IMR-90 (cell line): ENCODE results near the gene COL20A1. TPM values are rescaled to one million over a fixed set of nuclear protein-coding genes. Genes with fewer than 3 reads are reported as not detected.

Source experiments
- ATAC-seq: fragments of 200-7000 bp; cut with Tn5 transposase; 2 replicates; pipeline ENCODE4 v1.9.1; 2020; ENCODE audit warnings: low read depth, mild to moderate bottlenecking, moderate library complexity
- BruUV-seq: library from RNA; stranded (reverse); fragments of 400-500 nt; replicated peaks from 2 replicates; lab custom pipeline; 2021; lab: Mats Ljungman, UMichigan
- CTCF ChIA-PET: fragments of 300-600 bp; formaldehyde crosslinking; extraction: SDS; loops from one replicate; lab custom pipeline; 2021; ENCODE audit warnings: antibody characterized with exemption; lab: Yijun Ruan, JAX
- POLR2A ChIA-PET: fragments of 300-600 bp; sonication (Branson Sonifier 250); formaldehyde crosslinking; loops from one replicate; lab custom pipeline; 2022; ENCODE audit warnings: antibody characterized with exemption; ENCODE audit not compliant: unreplicated experiment; lab: Charles Lee
- DNase-seq: peaks from one replicate; pipeline ENCODE4 v3.0.0; 2013
- H2AFZ ChIP-seq: replicated peaks from 2 replicates; pipeline ENCODE3; 2013; ENCODE audit warnings: low read length, mild to moderate bottlenecking; ENCODE audit not compliant: poor library complexity
- H2AK5ac ChIP-seq: 2 replicates; pipeline ENCODE4 v1.6.1; 2013; ENCODE audit warnings: low read depth, low read length, inconsistent platforms
- H2AK9ac ChIP-seq: replicated peaks from 2 replicates; pipeline ENCODE3; 2013; ENCODE audit warnings: mild to moderate bottlenecking, low read depth, low read length, moderate library complexity; ENCODE audit not compliant: poor library complexity
- H2BK120ac ChIP-seq: 2 replicates; pipeline ENCODE4 v1.6.1; 2013; ENCODE audit warnings: low read depth, low read length, inconsistent platforms
- H2BK15ac ChIP-seq: 3 replicates; pipeline ENCODE4 v1.6.1; 2013; ENCODE audit warnings: low read depth, low read length, inconsistent platforms
- H2BK20ac ChIP-seq: 2 replicates; pipeline ENCODE4 v1.6.1; 2013; ENCODE audit warnings: low read depth, mild to moderate bottlenecking, inconsistent platforms, low read length, moderate library complexity
- H2BK5ac ChIP-seq: 2 replicates; pipeline ENCODE4 v1.6.1; 2013; ENCODE audit warnings: mild to moderate bottlenecking, low read depth, low read length, inconsistent platforms; ENCODE audit not compliant: poor library complexity, severe bottlenecking
- H3K14ac ChIP-seq: replicated peaks from 2 replicates; pipeline ENCODE4 v1.6.1; 2013; ENCODE audit warnings: low read depth, low read length, inconsistent platforms
- H3K18ac ChIP-seq: 2 replicates; pipeline ENCODE4 v1.6.1; 2013; ENCODE audit warnings: low read depth, low read length, control low read depth
- H3K23ac ChIP-seq: 2 replicates; pipeline ENCODE4 v1.6.1; 2013; ENCODE audit warnings: low read depth, low read length, inconsistent platforms
- H3K27ac ChIP-seq: 2 replicates; pipeline ENCODE4 v1.5.1; 2013; ENCODE audit warnings: mild to moderate bottlenecking, control low read depth, low read length; ENCODE audit not compliant: insufficient read depth
- H3K27me3 ChIP-seq: 2 replicates; pipeline ENCODE4 v1.6.1; 2013; ENCODE audit warnings: low read length; ENCODE audit not compliant: control insufficient read depth, insufficient read depth
- H3K36me3 ChIP-seq: 2 replicates; pipeline ENCODE4 v1.6.1; 2013; ENCODE audit warnings: low read length, mixed read lengths; ENCODE audit not compliant: control insufficient read depth, insufficient read depth
- H3K4ac ChIP-seq: 2 replicates; pipeline ENCODE4 v1.6.1; 2013; ENCODE audit warnings: low read depth, low read length, inconsistent platforms
- H3K4me1 ChIP-seq: 2 replicates; pipeline ENCODE4 v1.6.1; 2013; ENCODE audit warnings: low read length, mixed read lengths; ENCODE audit not compliant: control insufficient read depth, insufficient read depth
- H3K4me2 ChIP-seq: 2 replicates; pipeline ENCODE4 v1.6.1; 2013; ENCODE audit warnings: low read depth, mild to moderate bottlenecking, control low read depth, low read length, moderate library complexity
- H3K4me3 ChIP-seq: 2 replicates; pipeline ENCODE4 v1.5.1; 2013; ENCODE audit warnings: low read depth, mild to moderate bottlenecking, control low read depth, low read length, moderate library complexity; ENCODE audit not compliant: insufficient read depth
- H3K56ac ChIP-seq: 2 replicates; pipeline ENCODE4 v1.6.1; 2013; ENCODE audit warnings: low read length, inconsistent platforms; ENCODE audit not compliant: insufficient read depth; ENCODE audit errors: extremely low read depth
- H3K79me1 ChIP-seq, 2 experiments: 2 replicates each; pipeline ENCODE4 v1.6.1; 2013; ENCODE audit warnings: low read length in 2 of 2, inconsistent platforms in 1 of 2, low read depth in 1 of 2
- H3K9ac ChIP-seq: 2 replicates; pipeline ENCODE4 v1.6.1; 2013; ENCODE audit warnings: low read depth, low read length, control low read depth
- H3K9me1 ChIP-seq: 2 replicates; pipeline ENCODE4 v1.6.1; 2013; ENCODE audit warnings: low read length, inconsistent platforms; ENCODE audit not compliant: insufficient read depth
- H3K9me3 ChIP-seq: 2 replicates; pipeline ENCODE4 v1.6.1; 2013; ENCODE audit warnings: low read length; ENCODE audit not compliant: control insufficient read depth, insufficient read depth
- H4K20me1 ChIP-seq: 2 replicates; pipeline ENCODE4 v1.6.1; 2013; ENCODE audit warnings: low read length, inconsistent platforms; ENCODE audit not compliant: insufficient read depth
- H4K5ac ChIP-seq: 2 replicates; pipeline ENCODE4 v1.6.1; 2013; ENCODE audit warnings: mild to moderate bottlenecking, low read depth, low read length, control low read depth
- H4K8ac ChIP-seq, 2 experiments: 2 replicates each; pipeline ENCODE4 v1.6.1; 2013; ENCODE audit warnings: low read depth in 2 of 2, low read length in 2 of 2, control low read depth in 1 of 2, inconsistent platforms in 1 of 2
- H4K91ac ChIP-seq: 2 replicates; pipeline ENCODE4 v1.6.1; 2013; ENCODE audit warnings: low read depth, low read length, inconsistent platforms; ENCODE audit not compliant: insufficient read depth
- BHLHE40 ChIP-seq: fragments of 150-350 bp; IDR thresholded peaks from 2 replicates; pipeline ENCODE4 v1.6.1; 2016; ENCODE audit warnings: mild to moderate bottlenecking, low read depth, low read length
- CEBPB ChIP-seq: IDR thresholded peaks from 2 replicates; pipeline ENCODE4 v1.6.1; 2012; ENCODE audit warnings: low read depth, low read length, improper control_type of control experiment
- CHD1 ChIP-seq: IDR thresholded peaks from 2 replicates; pipeline ENCODE4 v1.6.1; 2012; ENCODE audit warnings: low read depth, low read length, improper control_type of control experiment
- FOS ChIP-seq: fragments of 150-350 bp; IDR thresholded peaks from 2 replicates; pipeline ENCODE4 v1.6.1; 2016; ENCODE audit warnings: low read depth, low read length
- MAFK ChIP-seq: IDR thresholded peaks from 2 replicates; pipeline ENCODE4 v1.6.1; 2012; ENCODE audit warnings: low read depth, low read length, improper control_type of control experiment
- MAZ ChIP-seq: IDR thresholded peaks from 2 replicates; pipeline ENCODE4 v1.6.1; 2012; ENCODE audit warnings: low read depth, mild to moderate bottlenecking, low read length, improper control_type of control experiment, moderate library complexity, borderline replicate concordance
- MXI1 ChIP-seq: IDR thresholded peaks from 2 replicates; pipeline ENCODE4 v1.6.1; 2012; ENCODE audit warnings: low read depth, mild to moderate bottlenecking, low read length, moderate library complexity, borderline replicate concordance
- NFE2L2 ChIP-seq: fragments of 150-350 bp; IDR thresholded peaks from 2 replicates; pipeline ENCODE4 v1.6.1; 2016; ENCODE audit warnings: low read depth, mild to moderate bottlenecking, low read length
- POLR2A ChIP-seq: IDR thresholded peaks from 2 replicates; pipeline ENCODE4 v1.6.1; 2012; ENCODE audit warnings: mild to moderate bottlenecking, low read depth, low read length
- RAD21 ChIP-seq: IDR thresholded peaks from 2 replicates; pipeline ENCODE4 v1.6.1; 2012; ENCODE audit warnings: low read length, improper control_type of control experiment
- RCOR1 ChIP-seq: IDR thresholded peaks from 2 replicates; pipeline ENCODE4 v1.6.1; 2012; ENCODE audit warnings: mild to moderate bottlenecking, low read length, improper control_type of control experiment; ENCODE audit not compliant: insufficient replicate concordance
- RFX5 ChIP-seq: IDR thresholded peaks from 2 replicates; pipeline ENCODE4 v1.8.0; 2012; ENCODE audit warnings: low read depth, mild to moderate bottlenecking, low read length, moderate library complexity
- SMC3 ChIP-seq: fragments of 150-350 bp; IDR thresholded peaks from 2 replicates; pipeline ENCODE4 v1.6.1; 2016; ENCODE audit warnings: low read depth, mild to moderate bottlenecking, antibody characterized with exemption, low read length, moderate library complexity
- WGBS, 2 experiments: methylation state at CpG; one replicate each; pipeline versions ENCODE4 v1.1.5 to v1.1.7; 2013; ENCODE audit warnings: missing lambda C conversion rate in 2 of 2; ENCODE audit not compliant: insufficient read length in 1 of 2; ENCODE audit errors: extremely low coverage in 2 of 2; 5-methylcytosine and 5-hydroxymethylcytosine counted together
- dilution Hi-C: fragments of 300-500 bp; cut with HindIII; formaldehyde crosslinking; loops from one replicate; pipeline ENCODE4 v1.14.3; 2018; ENCODE audit warnings: low sequenced_read_pairs; ENCODE audit not compliant: unreplicated experiment
- in situ Hi-C: fragments of 300-500 bp; cut with MboI; formaldehyde crosslinking; loops from 3 replicates; pipeline ENCODE4 v1.14.3; 2019; ENCODE audit warnings: low sequenced_read_pairs, inconsistent platforms, mixed read lengths
- intact Hi-C: fragments of 100-400 bp; cut with micrococcal nuclease; formaldehyde crosslinking; loops from 2 replicates; pipeline ENCODE4 v1.10.0; 2022
- polyA plus RNA-seq, 3 experiments: library from polyadenylated mRNA; depleted of rRNA; stranded (reverse); fragments of >200 nt; gene quantifications; 2 replicates each; pipeline ENCODE4 v1.2.3, GENCODE V29; 2012; ENCODE audit warnings: low replicate concordance in 1 of 3
- total RNA-seq: library from RNA; depleted of rRNA; stranded (reverse); fragments of >200 nt; gene quantifications from 2 replicates; pipeline ENCODE4 v1.2.3, GENCODE V29; 2012
- TF ChIP-seq, protein P1 (sequence below): conservative IDR thresholded peaks from 2 replicates; pipeline ENCODE4 v1.5.1; 2012; ENCODE audit warnings: mild to moderate bottlenecking, low read depth, low read length, improper control_type of control experiment
- TF ChIP-seq, protein P2 (sequence below): fragments of 150-350 bp; IDR thresholded peaks from 2 replicates; pipeline ENCODE4 v1.6.1; 2016; ENCODE audit warnings: low read depth, mild to moderate bottlenecking, low read length, moderate library complexity, borderline replicate concordance
- TF ChIP-seq, protein P3 (sequence below): fragments of 150-350 bp; IDR thresholded peaks from 2 replicates; pipeline ENCODE4 v1.6.1; 2017; ENCODE audit warnings: mild to moderate bottlenecking, antibody characterized with exemption, low read length, low read depth

The COL20A1 gene
- total and polyA plus RNA-seq, 2 of the 4 experiments (the other 2 are of a cell fraction): not detected

DNA sequence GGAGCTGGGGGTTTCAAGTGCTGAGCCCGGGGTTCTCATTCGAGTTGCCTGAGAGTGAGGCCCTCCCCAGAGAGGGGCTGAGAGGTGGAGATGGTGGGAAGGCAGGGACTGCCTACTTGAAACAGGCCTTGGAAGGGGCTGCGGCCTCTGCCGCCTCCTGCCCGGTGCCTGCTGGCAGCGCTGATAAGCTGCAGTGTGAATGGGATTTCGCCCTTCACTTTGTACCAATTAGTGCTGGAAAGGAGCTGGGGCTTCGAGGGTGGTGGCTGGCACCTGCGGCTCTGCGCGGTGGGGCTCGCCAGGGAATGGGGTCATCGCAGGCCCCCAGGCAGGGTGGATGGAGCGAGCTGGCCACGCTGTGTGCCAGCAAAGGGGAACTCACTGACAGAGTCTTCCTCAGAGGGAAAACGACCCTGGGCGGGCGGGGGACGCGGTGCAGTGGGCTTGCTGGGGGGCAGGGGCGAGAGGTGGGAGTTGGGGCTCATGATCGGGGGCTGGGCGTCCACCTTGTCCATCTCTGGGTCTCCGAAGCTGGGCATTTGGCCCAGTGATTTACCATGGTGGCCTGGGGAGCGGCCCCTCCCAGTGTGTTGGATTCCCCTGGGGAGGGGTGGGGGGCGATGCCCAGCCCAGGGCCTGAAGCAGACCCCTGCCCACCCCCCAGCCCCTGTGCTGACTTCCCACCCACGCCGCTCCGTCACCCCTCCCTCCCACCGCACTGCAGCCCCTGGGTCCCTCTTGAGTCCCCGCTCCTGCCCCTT, 22.9 kb downstream of the COL20A1 start:
- CTCF ChIA-PET: no interaction called here
- ATAC-seq: no peak

More for the DNA sequence above, 22.9 kb downstream of the COL20A1 start:
- Histone ChIP-seq H3K4me2 (no peak overlapping the region), H3K23ac (no peak overlapping the region), H3K14ac (no peak overlapping the region), H2BK20ac (no peak overlapping the region), H2BK5ac (no peak overlapping the region), H2AK9ac (no peak overlapping the region), H2BK15ac (no peak overlapping the region), H3K79me1 (no peaks in the 10 kb centered on the region), H3K9ac (no peak overlapping the region), H3K18ac (no peak overlapping the region), H4K20me1 (no peaks in the 10 kb centered on the region), H4K5ac (no peak overlapping the region), H2AFZ (no peak overlapping the region), H4K8ac (no peak overlapping the region), H3K36me3 (no peaks in the 10 kb centered on the region), H3K4me1 (peaks cover 12% of the 10 kb centered on the region; the same call in 1 of the 2 replicates), H3K27ac (no peak overlapping the region), H3K27me3 (peaks cover 19% of the 10 kb centered on the region; the same call in 1 of the 2 replicates), H3K9me1 (no peaks in the 10 kb centered on the region), H3K4ac (no peak overlapping the region), H3K56ac (no peak overlapping the region), H3K9me3 (no peaks in the 10 kb centered on the region), H2BK120ac (no peak overlapping the region), H4K91ac (no peak overlapping the region), H3K4me3 (no peak overlapping the region), H2AK5ac (no peak overlapping the region)
- POLR2A ChIA-PET: no interaction called here
- WGBS, 2 experiments: 80% methylated on average over 9 of the region's 31 CpGs; no CpG with 5 or more reads in 1 of the 2 experiments
- DNase-seq: no peak
- in situ Hi-C loops: no loop called here
- dilution Hi-C loops: no loop called here
- intact Hi-C loops: no loop called here
- TF ChIP-seq RCOR1 (no peak), FOS (no peak), SMC3 (no peak), MXI1 (no peak), CEBPB (no peak), CHD1 (no peak), MAZ (no peak), RFX5 (no peak), POLR2A (no peak), RAD21 (no peak), MAFK (no peak), BHLHE40 (no peak), NFE2L2 (no peak)
- TF ChIP-seq, protein P1, sequence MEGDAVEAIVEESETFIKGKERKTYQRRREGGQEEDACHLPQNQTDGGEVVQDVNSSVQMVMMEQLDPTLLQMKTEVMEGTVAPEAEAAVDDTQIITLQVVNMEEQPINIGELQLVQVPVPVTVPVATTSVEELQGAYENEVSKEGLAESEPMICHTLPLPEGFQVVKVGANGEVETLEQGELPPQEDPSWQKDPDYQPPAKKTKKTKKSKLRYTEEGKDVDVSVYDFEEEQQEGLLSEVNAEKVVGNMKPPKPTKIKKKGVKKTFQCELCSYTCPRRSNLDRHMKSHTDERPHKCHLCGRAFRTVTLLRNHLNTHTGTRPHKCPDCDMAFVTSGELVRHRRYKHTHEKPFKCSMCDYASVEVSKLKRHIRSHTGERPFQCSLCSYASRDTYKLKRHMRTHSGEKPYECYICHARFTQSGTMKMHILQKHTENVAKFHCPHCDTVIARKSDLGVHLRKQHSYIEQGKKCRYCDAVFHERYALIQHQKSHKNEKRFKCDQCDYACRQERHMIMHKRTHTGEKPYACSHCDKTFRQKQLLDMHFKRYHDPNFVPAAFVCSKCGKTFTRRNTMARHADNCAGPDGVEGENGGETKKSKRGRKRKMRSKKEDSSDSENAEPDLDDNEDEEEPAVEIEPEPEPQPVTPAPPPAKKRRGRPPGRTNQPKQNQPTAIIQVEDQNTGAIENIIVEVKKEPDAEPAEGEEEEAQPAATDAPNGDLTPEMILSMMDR: no peak
- TF ChIP-seq, protein P2, sequence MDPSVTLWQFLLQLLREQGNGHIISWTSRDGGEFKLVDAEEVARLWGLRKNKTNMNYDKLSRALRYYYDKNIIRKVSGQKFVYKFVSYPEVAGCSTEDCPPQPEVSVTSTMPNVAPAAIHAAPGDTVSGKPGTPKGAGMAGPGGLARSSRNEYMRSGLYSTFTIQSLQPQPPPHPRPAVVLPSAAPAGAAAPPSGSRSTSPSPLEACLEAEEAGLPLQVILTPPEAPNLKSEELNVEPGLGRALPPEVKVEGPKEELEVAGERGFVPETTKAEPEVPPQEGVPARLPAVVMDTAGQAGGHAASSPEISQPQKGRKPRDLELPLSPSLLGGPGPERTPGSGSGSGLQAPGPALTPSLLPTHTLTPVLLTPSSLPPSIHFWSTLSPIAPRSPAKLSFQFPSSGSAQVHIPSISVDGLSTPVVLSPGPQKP: no peak
- TF ChIP-seq, protein P3, sequence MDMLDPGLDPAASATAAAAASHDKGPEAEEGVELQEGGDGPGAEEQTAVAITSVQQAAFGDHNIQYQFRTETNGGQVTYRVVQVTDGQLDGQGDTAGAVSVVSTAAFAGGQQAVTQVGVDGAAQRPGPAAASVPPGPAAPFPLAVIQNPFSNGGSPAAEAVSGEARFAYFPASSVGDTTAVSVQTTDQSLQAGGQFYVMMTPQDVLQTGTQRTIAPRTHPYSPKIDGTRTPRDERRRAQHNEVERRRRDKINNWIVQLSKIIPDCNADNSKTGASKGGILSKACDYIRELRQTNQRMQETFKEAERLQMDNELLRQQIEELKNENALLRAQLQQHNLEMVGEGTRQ: no peak
- no TSS peak for BruUV-seq
